ENCODE data around the gene ZBTB20.
"Not testable (repeated sequence)": the region's sequence is repeated elsewhere in the genome, so short reads cannot be mapped to it uniquely, and the experiment has no call there.

The ZBTB20 gene

DNA sequence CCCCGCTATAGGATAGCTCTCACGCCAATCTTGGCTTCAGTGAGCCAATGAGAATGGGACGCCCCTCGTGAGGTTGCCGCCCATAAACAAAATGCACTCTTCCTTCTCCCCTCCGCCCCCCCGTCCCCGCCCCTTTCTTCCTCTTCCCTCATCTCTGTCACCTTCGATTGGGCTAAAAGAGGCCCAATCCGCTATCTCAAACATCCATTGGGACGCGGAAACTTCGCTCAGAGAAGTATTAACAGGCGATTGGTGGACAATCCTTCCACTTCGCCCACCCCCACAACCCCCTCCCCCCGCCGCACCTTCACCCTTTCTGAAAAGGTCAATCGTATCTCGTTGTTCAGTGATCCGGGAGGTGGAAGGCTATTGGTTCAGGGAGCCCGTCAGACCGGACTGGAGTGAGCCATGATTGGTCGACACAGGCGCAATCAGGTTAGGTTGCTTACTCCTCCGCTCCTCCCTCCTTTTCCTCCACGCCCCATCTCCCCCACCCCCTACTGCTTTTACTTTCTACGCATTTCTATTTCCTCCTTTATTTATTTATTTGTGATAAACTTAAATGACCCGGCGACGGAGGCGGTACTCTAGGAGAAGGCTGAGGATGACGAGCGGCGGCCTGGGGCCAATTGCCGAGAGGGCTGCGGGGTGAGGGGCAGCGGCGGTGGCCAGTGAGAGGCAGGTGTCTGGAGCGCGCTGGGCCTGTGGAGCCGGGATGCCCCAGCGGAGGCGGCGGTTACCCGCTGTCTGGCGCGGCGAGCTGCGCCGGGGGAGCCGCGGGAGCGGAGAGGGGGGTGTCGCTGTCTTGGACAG is 447 bp upstream of the ZBTB20 start:
- peak; percentile 100 for DNase-seq

DNA sequence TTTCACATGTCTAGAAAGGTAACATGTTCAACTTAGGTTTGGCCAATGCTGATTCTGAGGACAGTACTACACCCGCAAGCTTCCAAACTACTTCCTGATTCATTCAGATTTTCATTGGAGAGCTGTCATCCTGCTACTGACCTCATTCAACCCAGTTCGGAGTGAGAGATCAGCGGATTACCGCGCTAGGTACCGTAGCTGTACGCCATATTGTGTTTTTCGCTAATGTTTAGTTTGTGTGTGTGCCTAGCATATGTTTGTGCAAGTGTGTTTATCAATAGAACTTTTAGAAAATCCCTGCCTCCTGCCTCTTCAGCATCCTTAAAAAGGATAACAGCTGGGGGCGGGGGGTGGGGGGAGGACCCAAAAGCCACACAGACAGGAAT is 1.1 kb downstream of the ZBTB20 start:
- peak; percentile 41 to 78 (median 71) for DNase-seq

DNA sequence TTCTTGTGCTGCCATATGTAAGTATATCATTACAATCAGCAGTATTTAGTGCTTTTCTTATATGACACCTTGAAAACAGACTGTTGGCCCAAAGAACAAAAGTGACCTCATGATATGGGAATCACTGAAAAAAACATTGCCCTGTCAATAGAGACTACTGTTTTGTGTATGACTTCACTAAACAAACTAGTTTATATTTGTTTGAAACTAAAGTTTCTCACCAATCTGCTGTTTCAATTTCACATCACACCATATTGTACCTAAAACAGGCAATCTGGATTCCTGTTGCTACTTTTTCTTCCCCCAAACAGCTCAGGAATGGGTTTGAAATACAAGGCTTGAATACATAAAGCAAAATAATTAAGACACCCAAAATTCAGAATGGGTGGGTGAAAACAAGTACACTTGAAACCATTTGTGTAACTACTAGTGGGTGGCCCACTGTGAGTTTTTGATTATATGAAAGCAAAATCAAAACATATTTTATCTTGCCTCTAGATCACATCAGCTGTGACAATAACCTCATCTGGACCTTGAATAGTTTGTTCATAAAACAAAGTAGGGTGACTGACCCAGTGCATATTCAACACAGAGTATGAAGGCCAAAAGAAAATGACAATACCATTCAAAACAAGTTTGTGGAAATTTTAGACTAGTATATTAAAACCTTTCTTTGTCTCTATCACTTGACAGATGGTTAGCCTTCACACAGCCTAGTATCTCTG is 5.9 kb downstream of the ZBTB20 start:
- DNase-seq: peak in 1 of 3 experiments; percentile 22

DNA sequence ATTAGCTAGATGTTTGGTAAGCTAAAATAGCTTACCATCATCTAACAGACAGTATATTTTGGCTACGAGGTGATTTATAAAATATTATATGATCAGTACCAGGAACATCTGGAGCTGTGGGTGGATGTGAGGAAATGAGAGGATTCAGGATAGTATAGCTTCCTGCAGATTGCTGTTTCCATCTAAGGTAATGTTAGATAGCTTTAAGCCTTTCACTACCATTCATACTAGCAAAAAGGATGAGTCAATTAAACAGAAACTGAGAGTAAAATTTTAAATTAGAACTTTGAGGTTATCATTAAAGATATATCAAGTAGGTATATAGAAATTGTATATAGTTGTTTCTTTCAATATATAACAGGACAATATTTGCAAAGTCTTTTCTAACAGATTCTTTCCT is 8.0 kb downstream of the ZBTB20 start:
- no peak for DNase-seq

DNA sequence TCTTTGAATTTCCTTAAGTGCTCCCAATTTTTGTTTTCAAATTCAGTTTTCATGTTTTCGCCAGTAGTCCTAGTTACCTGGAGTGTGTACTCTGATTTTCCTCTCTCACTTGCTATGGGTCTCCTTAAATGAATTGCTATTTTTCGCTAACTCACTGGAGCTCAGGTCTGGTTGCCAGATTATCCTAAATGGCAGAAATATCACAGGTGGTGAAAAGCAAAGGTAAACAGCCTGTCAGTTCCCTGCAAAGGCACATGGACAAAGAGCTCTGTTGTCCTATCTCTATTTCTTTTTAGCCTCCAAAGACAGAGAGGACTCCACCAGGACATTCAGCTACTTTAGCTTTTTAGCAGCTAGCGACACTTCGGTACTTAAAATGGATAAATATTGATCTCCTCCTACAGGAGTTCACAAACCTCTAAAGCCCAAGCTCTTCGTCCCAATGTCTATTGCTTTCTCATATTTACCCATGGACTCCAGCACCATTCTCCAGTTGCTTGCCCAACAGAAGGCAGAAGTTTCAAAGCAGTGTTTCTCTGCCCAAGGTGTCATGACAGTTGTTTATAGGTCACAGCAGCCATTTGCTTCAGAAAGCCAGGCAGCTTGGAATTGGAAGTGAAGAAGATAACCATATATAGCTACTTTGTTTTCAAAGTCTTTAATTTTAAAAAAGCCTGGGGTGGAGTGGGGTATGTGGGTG is 12.3 kb downstream of the ZBTB20 start:
- no peak for DNase-seq

DNA sequence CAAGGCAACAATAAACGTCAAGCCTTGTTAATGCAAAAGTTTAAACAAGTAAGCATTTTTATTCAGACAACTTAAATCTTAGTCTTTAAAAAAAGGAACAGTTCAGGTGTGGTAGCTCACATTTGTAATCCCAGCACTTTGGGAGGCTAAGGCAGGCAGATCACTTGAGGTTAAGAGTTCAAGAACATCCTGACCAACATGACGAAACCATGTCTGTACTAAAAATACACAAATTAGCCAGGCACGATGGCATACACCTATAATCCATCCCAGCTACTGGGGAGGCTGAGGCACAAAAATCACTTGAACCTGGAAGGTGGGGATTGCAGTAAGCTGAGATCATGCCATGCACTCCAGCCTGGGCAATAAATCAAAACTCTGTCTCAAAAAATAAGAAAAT is 19.9 kb downstream of the ZBTB20 start:
- DNase-seq: no peak

DNA sequence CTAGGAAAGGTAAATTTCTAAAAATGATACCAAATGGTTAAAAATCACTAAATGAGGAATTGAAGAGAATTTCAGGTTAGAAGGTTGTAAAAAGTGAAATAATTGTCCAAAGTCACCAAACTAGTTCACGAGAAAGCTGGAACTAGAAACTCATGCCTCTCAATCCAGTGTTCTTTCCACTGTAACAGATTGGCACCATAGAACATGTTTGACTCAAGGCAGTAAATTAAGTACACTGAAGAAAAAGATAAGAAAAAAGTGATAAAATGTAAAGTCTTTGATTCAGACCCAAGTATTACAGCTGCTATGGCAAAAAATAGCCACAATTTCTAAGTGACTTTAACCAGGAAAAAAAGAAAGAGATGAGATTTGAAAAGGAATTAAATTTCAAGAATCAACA is 26.5 kb downstream of the ZBTB20 start:
- DNase-seq: no peak

DNA sequence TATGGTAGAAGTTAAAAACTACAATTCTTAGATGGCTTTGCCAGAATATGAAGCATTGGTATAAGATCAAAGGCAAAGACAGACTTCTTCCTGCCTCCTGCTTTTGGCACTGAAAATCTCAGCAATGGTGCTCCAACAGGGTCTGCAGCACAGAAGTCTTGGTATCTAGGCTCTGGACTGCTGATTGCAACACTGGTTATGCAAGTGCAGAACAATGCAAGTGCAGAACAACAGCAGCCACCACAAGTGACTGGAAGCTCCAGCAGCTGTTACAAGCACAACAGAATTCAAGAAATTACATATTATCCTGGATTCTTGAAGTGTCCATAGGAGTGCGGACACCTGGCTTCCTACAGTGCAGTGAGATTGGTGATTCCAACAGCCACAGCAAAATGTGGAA is 33.7 kb downstream of the ZBTB20 start:
- no peak for DNase-seq

DNA sequence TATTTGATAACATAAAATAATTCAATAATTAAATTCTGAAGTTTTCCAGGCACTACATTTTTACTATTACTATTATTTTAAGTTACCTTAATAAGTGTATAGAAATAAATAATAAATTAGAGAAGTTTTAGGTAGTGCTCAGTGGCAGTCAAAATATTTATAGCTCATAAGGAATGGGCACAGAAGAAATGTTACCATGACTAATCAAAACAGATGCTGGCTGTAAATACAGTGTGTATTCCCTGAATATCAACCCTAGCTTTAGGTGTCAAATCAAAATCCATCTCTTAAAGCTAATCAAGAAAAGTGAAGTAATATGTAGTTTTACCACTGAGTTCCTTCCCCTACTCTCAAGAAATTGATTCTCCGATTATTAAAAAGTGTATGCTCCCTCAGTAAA is 35.5 kb downstream of the ZBTB20 start:
- no peak for DNase-seq

DNA sequence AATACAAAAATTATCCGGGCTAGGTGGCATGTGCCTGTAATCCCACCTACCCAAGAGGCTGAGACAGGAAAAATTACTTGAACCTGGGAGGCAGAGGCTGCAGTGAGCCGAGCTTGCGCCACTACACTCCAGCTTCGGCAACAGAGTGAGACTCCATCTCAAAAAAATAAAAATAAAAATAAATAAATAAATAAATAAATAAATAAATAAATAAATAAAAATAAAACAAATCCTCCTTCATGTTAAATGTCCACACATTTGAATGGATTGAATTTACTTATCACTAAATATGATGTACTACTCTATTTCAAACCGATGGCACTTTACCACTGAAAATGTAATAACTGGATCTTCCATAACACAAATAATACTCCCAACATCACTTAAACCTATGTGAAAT is 36.3 kb downstream of the ZBTB20 start:
- DNase-seq: no peak

DNA sequence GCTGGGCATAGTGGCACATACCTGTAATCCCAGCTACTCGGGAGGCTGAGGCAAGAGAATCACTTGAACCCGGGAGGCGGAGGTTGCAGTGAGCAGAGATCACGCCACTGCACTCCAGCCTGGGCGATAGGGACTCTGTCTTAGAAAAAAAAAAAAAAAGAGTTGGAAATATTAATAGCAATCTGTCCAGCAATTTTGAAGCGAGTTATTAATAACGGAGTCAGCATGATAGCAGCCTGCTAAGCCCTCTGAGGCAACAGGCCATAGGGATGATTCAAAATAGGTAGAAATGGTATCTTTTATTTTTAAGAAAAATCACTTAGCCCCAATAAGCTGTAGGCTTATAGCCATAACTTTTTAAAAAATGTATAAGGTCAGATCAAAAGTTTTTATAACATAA is 37.0 kb downstream of the ZBTB20 start:
- not testable (repeated sequence) for DNase-seq

DNA sequence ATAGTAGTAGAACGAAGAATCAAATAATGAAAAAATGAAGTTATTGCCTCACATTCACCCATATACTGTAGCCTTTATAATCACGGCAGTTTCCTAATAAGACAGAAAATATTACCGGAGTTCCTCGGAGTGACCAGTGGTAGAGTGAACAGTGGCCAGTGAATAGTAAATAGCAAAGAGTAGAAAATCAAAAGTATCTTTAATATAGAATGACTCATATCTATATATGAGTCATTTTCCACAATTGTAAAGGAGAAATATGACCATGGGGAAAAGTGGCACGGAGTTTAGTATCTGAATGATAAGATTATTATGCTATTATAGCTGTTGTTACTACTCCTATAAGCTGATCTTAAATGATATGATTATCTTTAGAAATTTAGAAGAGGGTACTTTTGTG is 38.5 kb downstream of the ZBTB20 start:
- DNase-seq: no peak

DNA sequence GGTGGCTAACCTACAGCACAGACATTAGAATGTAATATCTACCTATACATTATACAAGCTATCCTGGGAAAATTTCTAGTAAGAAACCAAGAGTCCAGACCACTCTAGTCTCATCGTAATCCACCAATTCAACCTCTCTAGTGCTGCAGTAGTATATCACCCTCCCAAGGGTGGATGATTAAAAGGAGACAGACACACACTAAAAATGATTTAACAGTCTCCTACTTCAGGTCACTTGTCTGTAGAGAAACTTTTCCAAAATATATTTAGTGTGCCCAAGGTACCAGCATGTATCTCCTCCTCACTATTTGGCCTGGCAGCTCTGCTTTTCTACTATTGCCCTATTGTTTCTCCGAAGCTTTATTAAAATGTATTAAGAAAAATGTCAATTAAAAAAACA is 45.0 kb downstream of the ZBTB20 start:
- DNase-seq: peak in 1 of 3 experiments; percentile 32

DNA sequence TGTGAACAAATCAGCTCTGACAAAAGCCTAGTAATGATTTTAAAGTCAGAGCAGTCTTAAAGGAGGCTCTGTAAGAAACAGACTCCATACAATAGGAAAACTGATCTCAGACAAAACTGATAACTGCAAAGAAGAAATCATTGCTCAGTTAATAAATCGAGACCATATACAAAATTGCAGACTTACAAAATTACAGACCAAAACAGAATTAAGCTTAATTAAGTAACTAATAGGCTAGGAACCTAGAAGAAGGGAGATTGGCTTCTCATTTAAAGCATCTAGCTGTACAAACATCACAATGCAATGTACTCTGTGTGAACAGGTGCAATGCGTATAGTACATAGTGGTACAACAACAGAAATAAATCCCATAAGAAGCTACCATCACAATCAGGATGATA is 46.3 kb downstream of the ZBTB20 start:
- DNase-seq: peak in 2 of 3 experiments; percentile 37 to 80

DNA sequence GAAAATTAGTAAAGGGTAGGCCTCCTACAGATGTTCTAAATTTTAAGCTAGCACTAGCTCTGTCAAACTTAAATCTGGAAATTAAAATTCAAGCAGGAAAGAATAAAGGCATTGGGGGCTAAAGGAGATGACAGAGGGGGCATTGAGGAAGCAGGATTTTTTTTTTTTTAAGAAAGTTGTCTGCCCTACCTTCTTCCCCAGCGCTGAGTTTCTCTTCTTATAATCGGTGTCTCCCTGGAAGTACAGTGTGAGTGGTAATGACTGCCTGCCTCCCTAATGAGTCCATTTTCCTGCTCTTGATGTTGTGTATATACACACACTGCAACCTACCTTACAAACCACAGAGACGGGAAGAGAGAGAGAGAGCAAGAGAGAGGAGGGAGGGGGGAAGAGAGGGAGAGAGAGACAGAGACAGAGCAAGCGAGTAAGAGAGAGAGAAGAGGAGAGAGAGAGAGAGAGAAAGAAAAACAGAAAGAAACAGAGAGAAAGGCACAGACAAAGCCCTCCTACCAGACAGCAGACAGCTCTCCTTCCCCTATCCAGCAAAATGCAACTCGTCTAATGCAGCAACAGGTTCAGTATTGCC is 47.0 kb downstream of the ZBTB20 start:
- peak in 2 of 3 experiments; percentile 71 to 91 for DNase-seq

DNA sequence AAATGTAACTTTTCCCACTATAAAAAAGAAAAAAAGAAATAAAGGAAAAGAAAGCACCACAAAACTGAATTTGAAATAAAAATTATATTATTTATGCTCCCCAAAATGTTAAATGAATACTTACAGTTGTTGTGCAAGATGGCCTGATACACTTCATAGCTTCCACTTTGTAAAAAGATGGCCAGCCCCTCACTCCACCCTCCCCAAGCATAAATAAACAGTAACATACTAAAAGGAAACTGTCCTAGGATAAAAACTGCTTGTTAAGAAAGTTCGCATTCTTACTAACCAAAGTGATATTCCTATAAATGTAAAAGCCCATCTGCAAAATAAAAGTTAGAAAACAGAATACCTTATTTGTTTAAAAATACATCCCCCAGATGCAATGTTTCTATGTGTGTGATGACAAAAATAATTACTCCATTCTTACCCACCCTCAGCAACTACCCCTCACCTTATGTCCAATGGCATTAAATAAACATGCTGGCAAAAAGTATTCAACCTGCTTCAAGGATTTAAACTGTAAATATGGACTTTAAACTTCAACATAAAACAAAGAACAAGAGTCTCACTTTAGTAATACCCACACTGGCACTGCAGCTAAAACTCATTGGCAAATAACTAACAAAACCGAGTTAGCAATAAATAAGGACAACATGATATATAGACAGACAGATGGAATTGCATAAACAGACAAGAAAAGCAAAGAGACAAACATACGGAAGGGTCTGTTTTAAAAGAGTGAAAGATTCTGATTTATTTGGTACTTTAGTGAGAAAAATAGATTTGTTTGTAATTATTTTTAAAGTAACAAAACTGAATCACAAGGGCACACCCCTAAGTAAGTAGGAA is 47.7 kb downstream of the ZBTB20 start:
- DNase-seq: peak in 1 of 3 experiments; percentile 69

DNA sequence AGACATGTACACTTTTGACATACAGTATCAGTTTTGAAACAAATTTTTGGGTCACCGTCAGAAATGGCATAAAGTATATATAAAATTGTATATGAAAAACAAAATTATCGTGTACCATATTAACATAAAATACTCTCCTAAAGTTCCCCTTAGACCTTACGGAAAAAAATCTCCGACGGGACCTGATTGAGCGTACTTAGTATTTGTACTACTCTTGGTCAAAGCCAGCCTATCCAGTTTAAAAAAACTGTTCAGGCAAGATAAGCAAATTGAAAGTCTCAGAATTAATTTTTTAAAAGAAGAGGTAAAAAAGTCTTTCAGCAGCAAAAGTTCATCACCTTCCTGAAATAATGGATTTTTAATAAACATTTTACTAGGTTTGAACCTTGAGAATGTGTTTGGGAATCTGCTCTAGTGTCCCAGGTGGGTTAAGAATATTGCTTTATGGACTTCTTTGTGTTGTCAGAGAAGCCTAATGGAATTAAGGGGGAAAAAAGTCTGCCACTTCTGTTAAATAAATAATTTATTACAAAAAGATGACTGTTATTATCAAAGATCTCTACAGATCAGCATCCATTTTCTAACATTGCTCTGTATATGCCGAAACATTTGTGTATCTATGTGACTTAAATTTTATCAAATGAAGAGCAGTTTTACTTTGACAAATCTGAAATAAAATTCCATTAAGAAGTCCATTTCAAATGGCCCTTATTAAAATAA is 48.6 kb downstream of the ZBTB20 start:
- DNase-seq: no peak

DNA sequence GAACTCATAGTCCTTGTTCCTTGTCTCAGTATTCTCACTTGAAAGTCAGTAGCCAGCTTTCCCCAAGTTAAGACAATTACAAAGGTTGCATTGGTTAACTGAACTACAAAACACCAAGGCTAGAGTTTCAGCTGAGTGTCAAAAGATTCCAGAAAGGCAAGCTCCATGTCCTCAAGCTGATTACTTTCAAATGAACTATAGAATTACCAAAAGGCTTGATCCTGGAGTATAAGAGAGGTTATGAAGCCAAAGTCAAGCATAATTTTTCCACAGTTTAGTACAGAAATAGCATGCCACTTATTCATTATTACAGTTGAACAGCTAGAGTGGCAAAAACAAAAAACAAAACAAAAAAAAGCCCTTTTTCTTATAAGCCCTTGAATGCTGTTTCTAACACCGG is 51.9 kb downstream of the ZBTB20 start:
- no peak for DNase-seq

DNA sequence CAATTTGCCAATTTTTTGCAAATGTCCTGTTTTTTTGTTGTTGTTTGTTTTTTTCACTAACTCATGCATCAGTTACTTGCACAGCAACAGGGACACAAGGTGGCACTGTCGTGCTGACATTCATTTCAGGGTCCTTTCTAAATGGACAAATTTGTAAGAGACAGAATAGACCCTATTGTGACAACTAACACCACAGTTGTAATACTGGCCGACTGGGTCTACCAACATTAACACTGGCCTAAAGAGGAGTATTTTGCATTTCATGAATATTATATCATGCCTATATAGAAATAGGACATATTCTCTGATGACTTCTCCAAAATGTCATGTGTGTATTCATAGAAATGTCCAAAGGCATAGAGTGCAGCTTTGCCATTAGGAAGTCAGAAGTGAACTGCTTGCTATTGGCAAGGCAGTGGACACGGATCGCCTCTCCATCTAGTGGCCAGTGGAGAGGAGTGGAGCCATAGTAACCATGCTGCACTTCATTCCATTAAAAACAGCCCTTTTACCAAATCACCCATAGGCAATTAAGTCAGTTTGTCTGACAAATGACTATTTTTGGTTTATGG is 54.8 kb downstream of the ZBTB20 start:
- DNase-seq: peak; percentile 31 to 82 (median 65)

DNA sequence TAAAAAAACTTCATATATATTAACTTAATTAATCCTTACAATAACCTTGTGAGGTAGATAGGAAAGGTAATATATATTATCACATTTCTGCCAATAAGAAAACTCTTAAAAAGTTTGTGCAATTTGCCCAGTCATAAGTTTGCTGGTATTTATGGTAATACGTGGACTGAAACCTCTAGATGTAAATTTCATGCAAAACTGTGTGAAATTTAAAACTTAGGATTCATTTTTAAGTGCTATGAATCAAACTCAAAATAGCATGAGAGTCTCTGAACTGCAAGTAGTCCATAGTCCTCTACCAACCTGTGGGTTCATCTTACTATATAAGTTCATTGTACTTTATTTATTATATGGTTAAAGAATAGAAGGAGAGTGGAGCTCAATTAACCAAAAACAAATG is 56.4 kb downstream of the ZBTB20 start:
- no peak for DNase-seq

DNA sequence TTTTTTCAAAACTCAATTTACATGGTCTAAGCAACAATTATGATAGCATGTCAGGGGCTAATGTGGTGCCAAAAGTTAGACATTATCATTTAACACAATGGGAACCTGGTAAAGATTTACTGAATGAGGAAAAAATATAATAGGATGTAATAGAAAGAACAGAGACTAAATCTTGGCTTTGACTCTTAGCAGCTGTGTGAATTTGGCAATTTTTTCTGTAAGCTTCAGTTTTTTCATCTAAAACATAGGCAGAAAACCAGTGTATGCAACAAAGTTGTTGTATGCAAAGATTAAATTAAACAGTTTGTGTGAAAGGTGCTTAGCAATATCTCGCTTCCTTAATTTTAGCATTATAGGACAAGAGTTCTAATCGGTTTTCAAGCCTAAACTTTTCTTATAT is 57.6 kb downstream of the ZBTB20 start:
- no peak for DNase-seq
